ENCODE results near the gene ACTN3.

DNA sequence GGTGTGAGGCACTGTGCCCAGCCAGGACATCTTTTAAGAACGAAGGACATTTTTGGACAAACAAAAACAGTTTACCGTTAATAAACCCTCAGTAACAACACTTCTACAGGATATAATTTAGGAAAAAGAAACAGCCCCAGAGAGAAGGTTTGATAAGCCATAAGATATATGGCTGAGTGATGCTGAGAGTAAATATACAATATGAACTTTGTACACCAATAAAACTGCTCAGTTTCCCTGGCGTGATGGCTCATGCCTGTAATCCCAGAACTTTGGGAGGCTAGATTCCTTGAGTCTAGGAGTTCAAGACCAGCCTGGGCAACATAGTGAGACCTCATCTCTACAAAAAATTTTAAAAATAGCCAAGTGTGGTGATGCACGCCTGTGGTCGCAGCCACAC, 48.2 kb upstream of the ACTN3 start:
- TF ChIP-seq SIN3A (IDR thresholded peaks at IDR 0.05; ENCODE audit: borderline replicate concordance, insufficient read depth, low read length) (no peak), POLR2AphosphoS5 (IDR thresholded peaks at IDR 0.05; ENCODE audit: low read depth, low read length) (no peak)

Data from PFSK-1 (cell line).